NCI-H82 (cell line): ENCODE measurements around the gene FLYWCH1.

Experiments
- DNase-seq: peaks from one replicate; lab custom pipeline; 2025; lab: John Stamatoyannopoulos, UW

The FLYWCH1 gene

DNA sequence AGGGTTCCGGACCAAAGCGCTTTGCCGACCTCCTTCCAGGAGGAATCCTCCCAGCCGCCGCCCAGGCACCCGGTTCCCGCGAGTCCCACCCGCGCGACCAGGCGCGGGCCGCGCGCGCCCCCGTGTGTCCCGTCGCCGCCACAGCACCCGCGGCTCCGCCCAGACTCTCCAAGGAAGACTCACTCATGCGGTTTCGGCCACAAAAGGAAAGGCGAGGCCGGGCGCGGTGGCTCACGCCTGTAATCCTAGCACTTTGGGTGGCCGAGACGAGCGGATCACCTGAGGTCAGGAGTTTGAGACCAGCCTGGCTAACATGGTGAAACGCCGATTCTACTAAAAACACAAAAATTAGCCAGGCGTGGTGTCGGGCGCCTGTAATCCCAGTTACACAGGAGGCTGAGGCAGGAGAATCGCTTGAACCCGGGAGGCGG lies 72.0 kb downstream of the FLYWCH1 start:
- peak; percentile 84 for DNase-seq

DNA sequence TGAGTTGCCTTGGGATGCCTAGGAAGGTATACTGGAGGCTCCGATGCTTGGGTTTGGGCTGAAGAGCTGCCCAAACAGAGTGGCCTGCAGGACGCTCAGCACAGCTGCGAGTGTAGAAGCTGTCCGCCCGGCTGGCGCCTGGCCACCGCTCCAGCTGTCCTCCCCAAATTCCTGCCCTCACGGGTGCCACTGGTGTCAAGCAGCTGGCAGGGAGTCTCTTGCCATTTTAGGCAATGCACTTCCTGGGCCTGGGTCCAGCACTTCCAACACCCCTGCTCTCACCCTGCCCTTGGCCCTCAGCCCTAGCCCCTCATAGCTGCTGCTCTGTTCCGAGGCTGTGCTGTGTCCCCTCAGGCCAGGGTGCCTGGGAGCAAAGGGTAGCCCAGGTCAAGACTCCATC lies 73.7 kb downstream of the FLYWCH1 start:
- DNase-seq = no peak

DNA sequence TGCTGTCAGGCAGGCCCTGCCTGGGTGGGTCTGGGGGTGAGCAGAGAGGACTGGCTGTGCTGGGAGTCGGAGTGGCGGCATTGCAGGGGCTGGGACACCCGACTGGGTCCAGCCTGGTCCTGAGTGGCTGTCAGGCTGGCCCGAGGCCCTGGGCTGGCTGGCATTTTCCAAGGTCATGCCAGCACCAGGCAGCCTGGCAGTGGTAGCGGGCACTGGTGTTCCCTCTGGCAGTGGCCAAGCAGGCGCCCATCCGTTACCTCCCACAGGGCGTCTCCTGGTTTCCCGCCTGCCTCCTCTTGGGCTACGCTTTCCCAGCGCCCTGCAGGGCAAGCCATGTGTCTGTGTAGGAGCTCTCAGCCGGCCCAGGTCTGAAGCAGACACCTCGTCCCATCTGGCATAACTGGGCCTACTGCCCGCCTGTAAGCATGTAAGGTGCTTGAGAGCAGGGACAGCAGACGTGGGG lies 74.2 kb downstream of the FLYWCH1 start:
- peak; percentile 22 for DNase-seq

DNA sequence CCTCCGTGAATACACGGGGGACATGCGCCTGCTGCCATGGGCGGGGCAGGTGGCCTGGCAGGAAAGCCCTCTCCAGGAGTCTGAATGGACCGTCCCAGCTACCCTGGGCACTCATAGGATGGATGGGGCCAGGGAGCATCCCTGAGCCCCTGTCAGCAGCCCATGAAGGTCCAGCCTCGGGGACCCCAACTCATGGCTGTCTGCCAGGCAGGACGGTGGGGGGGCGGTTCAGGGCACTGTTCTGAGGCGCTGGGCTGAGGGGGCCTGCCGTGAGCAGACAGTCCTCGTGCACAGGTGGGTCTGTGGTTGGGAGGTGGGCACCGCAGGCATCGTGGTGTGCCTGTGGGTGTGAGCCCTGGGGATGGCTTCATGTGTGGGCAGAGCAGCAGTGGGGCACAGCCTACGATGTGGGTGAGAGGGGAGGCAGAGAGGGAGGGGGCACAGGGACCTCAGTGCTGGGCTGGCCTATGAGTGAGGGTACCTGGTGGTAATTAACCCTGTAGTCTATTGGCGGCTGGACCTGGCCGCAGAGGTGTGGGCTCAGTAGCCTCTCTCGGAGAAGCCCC lies 75.0 kb downstream of the FLYWCH1 start:
- no peak for DNase-seq

DNA sequence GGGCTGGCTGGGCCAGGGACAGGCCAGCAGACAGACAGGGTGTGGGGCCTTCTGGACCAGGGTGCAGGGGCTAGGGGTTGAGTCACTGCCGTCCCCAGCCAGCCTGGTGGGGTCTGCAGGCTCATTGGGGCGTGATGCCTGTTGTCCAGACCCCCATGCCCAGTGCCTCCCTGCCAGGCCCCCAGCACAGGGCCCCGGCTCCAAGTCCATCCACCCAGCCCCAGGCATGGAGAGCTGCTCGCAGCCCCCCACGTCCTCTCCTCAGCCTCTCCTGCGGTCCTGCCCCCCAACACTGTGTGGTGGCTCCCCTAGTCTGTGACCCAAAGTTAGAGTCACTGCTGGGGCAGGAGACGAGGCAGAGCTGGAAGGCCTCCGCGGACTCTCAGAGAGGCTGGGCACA lies 75.6 kb downstream of the FLYWCH1 start:
- DNase-seq = no peak

DNA sequence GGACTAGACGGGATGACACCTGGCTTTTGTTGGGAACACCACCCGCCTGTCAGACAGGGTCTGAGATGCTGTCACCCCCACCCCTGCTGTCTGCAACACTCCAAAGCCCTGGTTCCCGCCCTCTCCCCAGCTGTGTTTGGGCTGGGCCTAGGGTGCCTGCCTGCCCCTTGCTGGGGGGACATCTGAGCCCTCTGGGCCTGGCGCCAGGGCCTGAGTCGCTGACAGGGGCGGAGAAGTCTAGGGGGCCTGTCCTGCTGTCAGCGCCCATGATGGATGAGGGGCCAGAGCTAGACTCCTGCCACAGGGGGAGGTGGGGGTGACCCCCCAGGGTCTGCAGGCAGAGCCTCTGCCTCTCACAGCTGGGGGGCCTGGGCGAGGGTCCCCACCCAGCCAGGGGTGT lies 76.1 kb downstream of the FLYWCH1 start:
- DNase-seq = peak; percentile 66

DNA sequence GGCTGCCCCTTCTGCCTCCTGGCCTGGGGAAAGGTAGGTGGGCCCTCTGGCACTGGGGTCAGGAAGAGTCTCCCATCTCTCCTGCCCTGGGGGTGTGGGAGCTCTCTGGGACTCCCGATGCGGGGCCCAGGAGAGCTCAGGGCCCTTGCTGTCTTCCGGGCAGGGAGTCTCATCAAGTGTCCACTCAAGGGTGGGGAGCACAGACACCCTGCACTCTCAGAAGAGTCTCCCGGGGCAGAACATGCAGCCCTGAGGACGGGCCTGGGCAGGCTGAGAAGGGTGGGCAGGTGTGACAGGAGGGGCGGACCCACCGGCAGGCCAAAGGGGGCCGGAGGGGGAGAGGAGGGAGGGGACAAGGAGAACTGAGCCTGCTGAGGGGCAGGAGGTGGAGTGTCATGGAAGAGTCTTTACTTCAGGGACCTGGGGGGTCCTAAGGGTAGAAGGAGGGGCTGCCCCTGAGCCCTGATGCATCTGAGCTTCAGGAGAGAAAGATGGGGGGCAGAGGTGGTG lies 76.9 kb downstream of the FLYWCH1 start:
- no peak for DNase-seq

DNA sequence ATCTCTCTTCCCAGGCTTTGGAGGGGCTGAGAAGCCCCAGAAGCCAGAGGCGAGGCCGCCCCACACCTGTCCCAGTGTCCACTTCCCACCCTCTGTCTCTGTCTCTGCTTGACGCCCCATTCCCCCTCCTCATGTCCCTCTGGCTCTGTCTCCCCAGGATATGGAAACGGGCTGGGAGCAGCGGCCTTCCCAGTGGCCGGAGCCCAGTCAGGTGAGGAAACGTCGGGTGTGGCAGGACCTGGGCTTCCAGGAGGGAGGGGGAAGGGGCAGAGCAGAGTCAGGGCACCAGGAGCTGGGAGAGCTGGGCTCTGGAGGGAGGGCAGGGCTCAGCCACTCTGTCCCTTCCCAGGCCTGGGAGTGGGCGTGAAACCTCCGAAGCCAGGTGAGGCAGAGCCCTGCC lies 79.2 kb downstream of the FLYWCH1 start:
- no peak for DNase-seq

DNA sequence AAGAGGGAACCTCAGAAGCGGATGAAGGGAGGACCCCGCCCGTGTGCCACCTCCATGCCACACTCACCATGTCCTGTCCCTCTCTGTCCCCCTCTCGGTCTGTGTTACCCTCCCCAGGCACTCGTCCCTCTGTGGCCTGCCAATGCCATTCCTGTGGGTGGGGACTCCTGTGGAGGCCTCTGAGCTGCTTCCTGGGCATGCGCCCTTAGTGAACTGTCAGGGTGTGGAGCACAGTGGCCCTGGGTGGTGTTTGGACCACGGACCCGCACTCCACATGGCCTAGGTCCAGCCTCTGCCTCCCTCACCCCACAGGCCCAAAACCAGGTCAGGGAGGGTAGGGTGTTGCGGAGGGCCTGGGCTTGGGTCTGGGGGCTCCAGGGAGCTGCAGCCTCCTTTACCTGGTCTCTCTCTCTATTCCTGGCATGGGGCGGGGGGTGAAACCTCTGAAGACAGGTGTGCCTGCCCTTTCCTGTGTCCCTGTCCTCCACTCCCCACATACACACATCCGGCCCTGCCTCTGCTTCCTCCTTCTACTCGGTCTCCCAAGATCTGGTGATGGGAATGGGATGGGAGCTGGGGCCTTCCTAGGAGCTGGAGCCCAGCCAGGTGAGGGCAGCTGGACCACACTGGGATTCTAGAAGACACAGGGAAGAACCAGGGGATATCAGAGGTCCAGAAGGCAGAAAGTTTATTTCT lies 80.0 kb downstream of the FLYWCH1 start:
- no peak for DNase-seq

DNA sequence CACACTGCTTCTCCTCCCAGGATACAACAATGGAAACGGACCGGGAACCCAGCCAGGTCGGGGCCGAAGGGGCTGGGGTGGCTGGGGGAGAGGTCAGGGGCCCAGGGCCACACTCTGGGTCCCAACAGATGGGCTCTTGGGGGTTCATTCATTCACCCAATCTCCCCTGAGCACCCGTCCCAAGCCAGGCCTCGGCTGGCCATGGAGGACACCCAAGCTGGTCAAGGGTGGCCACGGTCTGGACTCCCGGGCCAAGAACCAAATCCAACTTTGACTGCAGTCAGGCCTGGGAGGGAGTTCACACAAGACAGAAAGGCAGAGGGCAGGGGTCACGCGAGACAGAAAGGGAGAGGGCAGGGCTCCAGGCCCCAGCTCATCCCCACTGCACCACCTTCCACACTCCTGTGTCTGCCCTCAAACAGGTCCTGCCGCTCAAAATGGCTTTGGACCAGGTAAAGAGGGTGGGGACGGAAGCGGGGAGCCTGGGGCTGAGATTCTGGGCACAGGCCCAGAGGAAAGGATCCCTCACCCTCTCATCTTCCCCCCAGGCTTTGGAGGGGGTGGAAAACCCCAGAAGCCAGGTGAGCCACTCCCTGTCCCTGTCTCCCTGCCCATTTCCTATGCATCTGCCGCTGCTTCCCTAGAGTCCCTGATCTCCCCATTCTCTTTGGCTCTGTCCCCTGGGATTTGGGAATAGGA lies 80.8 kb downstream of the FLYWCH1 start:
- DNase-seq = no peak

DNA sequence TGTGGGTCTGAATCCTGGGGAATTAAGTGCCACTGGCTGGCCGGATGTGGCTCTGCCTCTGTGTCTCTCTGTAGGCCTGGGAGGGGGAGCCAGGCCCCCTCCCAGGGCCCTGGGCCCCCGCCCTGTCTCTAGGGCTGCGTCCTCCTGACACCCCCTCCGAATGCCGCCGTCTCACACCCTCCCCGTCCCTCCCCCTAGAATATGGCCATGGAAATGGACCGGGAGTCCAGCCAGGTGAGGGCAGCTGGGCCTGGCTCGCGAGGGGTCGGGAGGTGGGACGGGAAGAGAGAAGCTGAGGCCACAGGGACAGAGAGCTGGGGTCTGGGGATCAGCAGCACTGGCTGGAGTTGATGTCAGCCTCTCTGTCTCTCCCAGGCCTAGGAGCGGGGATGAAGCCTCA lies 84.6 kb downstream of the FLYWCH1 start:
- DNase-seq = no peak

DNA sequence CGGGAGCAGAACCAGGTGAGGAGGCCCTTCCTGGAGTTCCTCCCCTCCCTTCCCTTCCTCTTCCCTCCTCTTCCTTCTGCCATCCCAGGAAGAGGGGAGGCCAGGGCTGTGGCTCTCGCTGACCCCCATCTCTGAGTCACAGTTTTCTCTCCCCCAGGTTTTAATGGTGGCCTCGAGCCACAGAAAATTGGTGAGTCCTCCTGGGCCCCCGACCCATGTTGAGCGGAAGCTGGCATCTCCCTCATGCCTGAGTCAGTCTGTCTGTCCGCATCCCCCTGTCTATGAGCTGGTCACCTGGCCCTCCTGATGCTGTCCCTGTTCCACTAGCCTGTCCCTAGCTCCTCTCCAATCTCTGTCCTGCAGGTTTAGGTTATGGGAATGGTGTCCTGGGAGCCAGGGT lies 88.2 kb downstream of the FLYWCH1 start:
- DNase-seq = no peak

DNA sequence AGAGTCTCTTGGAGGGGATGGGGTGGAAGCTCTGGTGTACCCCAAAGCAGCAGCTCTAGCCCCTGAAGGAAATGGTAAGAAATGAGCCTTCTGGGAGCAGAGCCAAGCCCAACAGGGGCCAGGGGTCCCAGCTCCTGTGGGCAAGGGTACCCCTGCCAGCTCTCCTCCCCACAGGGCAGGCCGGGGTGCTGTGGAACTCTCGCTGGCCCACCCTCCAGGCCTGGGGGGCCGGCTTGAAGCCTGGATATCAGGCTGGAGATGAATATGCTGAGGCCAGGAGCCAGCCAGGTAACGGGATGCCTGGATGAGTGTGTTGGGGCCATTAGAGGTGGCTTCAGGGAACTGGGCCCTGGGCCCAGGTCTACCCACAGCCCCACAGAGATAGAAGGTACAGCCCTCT lies 88.8 kb downstream of the FLYWCH1 start:
- DNase-seq = no peak
